ENCODE results near the gene FLNC.

DNA sequence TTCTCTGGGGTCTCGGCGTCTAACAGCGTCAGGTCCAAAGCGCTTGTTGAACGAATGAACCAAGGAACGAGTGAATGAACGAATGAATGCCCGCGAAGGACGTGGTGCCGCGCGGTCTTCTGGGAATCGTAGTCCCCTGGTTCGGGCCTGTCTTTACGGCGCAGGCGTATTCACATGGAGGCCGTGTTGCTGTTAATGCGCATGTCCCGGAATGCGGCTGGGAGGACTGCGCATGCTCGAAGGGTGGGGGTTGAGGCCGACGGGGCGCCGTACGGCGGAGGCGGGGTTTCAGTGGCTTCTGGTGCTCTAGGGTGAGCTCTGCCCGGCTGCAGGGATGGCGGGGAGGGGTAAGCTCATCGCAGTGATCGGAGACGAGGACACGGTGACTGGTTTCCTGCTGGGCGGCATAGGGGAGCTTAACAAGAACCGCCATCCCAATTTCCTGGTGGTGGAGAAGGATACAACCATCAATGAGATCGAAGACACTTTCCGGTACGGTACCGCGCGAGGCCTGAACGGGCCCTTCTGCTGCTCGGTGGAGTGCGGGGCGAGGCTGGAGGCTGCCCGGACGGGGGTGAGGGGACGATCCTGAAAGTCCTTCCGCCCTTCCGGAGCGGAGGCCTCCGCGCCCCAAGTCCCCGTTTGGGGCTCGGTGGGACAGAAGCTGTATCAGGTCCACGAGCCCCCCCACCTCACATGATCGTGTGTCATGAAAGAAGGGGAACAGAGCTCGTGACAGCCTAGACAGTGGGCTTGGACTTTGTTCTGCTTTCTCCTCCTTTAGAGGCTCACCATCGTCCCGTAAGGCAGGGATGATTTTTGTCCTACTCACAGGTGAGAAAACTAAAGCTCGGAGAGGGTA is 32.6 kb downstream of the FLNC start, which contains the start of gene ATP6V1F:
- TF ChIP-seq TAF1 (IDR thresholded peaks at IDR 0.05; ENCODE audit: borderline replicate concordance, low read depth, low read length) (peak; percentile 68; the same call in 1 of the 2 replicates), POLR2AphosphoS5 (IDR thresholded peaks at IDR 0.05; ENCODE audit: low read depth, low read length) (peak; percentile 63)
